Measurements from ENCODE around the gene SCEL.
A peak's percentile ranks its signal among the peaks of the same experiment; 100 is the strongest.

Gene SCEL

DNA sequence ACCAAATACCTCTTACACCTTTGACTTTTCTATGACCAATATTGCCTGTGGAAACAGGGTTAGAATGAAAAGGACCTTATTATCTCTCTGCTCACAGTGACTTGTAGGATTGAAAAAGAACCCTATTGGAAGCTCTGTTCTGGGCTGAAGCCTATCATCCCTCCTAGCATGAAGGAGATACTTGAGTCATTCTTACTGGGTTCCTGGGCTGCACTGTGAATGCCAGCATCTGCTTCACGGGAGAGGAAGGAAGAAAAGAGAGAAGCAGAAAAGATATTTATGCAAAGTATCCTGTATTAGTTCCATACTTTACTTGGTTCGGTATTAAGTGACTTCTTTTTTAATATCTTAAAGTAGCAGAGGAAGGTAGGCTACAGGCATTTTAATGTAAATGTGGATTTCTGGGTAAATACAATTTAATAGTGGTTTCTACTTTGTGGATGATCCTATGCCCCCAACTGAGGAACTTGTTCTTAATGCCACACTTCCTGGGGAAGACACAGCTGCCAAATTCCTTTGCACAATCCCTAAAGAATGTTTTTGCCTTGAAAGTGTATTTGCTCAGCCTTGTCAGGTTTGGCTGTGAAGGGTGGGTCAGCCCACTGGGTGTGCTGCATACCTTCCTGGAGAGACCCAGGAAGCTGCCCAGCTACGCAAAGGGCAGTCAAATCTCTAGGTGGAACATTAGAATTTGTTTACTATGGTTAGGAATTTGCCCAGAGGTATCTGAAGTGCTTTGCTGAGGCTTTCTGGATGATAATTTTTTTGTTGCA lies 13.7 kb upstream of the SCEL start (continued):
- TF ChIP-seq, protein P1, sequence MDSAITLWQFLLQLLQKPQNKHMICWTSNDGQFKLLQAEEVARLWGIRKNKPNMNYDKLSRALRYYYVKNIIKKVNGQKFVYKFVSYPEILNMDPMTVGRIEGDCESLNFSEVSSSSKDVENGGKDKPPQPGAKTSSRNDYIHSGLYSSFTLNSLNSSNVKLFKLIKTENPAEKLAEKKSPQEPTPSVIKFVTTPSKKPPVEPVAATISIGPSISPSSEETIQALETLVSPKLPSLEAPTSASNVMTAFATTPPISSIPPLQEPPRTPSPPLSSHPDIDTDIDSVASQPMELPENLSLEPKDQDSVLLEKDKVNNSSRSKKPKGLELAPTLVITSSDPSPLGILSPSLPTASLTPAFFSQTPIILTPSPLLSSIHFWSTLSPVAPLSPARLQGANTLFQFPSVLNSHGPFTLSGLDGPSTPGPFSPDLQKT (IDR thresholded peaks at IDR 0.05; ENCODE audit: borderline replicate concordance, low read depth, low read length), result no peak
- TF ChIP-seq, protein P2, sequence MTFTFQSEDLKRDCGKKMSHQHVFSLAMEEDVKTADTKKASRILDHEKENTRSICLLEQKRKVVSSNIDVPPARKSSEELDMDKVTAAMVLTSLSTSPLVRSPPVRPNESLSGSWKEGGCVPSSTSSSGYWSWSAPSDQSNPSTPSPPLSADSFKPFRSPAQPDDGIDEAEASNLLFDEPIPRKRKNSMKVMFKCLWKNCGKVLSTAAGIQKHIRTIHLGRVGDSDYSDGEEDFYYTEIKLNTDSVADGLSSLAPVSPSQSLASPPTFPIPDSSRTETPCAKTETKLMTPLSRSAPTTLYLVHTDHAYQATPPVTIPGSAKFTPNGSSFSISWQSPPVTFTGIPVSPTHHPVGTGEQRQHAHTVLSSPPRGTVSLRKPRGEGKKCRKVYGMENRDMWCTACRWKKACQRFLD (tag by site-specific recombination; IDR thresholded peaks at IDR 0.05), result no peak
- TF ChIP-seq ZNF629 (tag by site-specific recombination; IDR thresholded peaks at IDR 0.05) (no peak), ZNF366 (tag by site-specific recombination; conservative IDR thresholded peaks at IDR 0.05) (no peak), ZNF76 (tag by site-specific recombination; IDR thresholded peaks at IDR 0.05; ENCODE audit: borderline replicate concordance, low read depth) (no peak), ZNF146 (tag by site-specific recombination; IDR thresholded peaks at IDR 0.05) (no peak), ZNF654 (tag by site-specific recombination; IDR thresholded peaks at IDR 0.05; ENCODE audit: low read depth) (no peak)
- TF ChIP-seq, protein P3, sequence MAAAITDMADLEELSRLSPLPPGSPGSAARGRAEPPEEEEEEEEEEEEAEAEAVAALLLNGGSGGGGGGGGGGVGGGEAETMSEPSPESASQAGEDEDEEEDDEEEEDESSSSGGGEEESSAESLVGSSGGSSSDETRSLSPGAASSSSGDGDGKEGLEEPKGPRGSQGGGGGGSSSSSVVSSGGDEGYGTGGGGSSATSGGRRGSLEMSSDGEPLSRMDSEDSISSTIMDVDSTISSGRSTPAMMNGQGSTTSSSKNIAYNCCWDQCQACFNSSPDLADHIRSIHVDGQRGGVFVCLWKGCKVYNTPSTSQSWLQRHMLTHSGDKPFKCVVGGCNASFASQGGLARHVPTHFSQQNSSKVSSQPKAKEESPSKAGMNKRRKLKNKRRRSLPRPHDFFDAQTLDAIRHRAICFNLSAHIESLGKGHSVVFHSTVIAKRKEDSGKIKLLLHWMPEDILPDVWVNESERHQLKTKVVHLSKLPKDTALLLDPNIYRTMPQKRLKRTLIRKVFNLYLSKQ (tag by site-specific recombination; IDR thresholded peaks at IDR 0.05; ENCODE audit: borderline replicate concordance), result no peak
- TF ChIP-seq, protein P4, sequence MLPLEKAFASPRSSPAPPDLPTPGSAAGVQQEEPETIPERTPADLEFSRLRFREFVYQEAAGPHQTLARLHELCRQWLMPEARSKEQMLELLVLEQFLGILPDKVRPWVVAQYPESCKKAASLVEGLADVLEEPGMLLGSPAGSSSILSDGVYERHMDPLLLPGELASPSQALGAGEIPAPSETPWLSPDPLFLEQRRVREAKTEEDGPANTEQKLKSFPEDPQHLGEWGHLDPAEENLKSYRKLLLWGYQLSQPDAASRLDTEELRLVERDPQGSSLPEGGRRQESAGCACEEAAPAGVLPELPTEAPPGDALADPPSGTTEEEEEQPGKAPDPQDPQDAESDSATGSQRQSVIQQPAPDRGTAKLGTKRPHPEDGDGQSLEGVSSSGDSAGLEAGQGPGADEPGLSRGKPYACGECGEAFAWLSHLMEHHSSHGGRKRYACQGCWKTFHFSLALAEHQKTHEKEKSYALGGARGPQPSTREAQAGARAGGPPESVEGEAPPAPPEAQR (tag by site-specific recombination; IDR thresholded peaks at IDR 0.05), result no peak

DNA sequence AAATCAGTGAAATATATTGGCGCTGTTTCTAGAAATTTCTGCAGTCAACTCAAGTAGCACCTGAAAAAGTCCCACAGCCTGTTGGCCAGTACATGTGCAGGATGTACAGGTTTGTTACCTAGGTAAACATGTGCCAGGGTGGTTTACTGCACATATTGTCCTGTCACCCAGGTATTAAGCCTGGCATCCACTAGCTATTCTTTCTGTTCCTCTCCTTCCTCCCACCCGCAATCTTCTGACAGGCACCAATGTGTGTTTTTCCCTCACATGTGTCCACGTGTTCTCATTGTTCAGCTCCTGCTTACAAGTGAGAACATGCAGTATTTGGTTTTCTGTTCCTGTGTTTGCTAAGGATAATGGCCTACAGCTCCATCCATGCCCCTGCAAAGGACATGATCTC lies 13.1 kb upstream of the SCEL start:
- Histone ChIP-seq H3K4me1 (ENCODE audit: control insufficient read depth, insufficient read depth, low read length) (no peaks in the 10 kb centered on the region), H3K9me3 (ENCODE audit: control insufficient read depth, insufficient read depth, low read depth, low read length) (no peaks in the 10 kb centered on the region), H3K36me3 (ENCODE audit: control insufficient read depth in 2 of 2, insufficient read depth in 1 of 2, low read length in 2 of 2) (no peaks in the 10 kb centered on the region), H3K27ac (ENCODE audit: extremely low read depth, low read depth, low read length) (no peak overlapping the region), H3K4me3 (ENCODE audit: low read depth, low read length) (no peak overlapping the region)
- POLR2A ChIA-PET, result no interaction called here
- 0 out of 2 replicates have a peak, but pooled peaks have one; percentile 25 for TF ChIP-seq ZNF146 (tag by site-specific recombination; IDR thresholded peaks at IDR 0.05)
- no peak for TF ChIP-seq YY2 (tag by site-specific recombination; IDR thresholded peaks at IDR 0.05)
- CTCF ChIA-PET, result interaction anchor here (0.5 kb wide), 1 partner anchor 43 kb away, joined by 3 read pairs; no protein-coding TSS in a partner anchor

DNA sequence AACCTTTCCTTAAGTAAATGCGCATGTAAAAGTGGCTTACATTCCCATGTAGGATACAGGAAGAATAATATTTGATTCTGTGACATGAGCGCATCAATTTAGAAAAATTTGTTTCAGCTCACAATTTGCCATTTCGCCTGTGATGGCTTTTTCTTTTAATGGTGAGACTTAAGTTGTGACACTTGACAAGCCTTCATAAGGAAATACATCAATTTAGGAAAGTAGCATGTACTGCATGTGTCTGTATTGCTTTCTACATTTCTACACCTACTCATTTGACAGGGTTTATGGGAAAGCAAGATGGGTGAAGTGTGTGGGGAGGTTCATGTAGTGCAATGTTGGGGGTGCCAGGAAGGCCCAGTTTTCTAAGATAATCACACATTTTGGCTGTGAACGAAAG lies 12.1 kb upstream of the SCEL start:
- no peak overlapping the region for H3K27ac ChIP-seq (ENCODE audit: extremely low read depth, low read depth, low read length)
- no peak overlapping the region for H3K4me3 ChIP-seq (ENCODE audit: low read depth, low read length)
- H3K36me3 ChIP-seq (ENCODE audit: control insufficient read depth in 2 of 2, insufficient read depth in 1 of 2, low read length in 2 of 2), result no peaks in the 10 kb centered on the region
- no peaks in the 10 kb centered on the region for H3K9me3 ChIP-seq (ENCODE audit: control insufficient read depth, insufficient read depth, low read depth, low read length)
- CTCF ChIA-PET, result interaction anchor here (0.6 kb wide), 1 partner anchor 211 kb away, joined by 3 read pairs; no protein-coding TSS in a partner anchor
- POLR2A ChIA-PET, result no interaction called here
- H3K4me1 ChIP-seq (ENCODE audit: control insufficient read depth, insufficient read depth, low read length), result no peaks in the 10 kb centered on the region
- TF ChIP-seq ZNF658 (tag by site-specific recombination; IDR thresholded peaks at IDR 0.05) (no peak), ZNF561 (tag by site-specific recombination; IDR thresholded peaks at IDR 0.05; ENCODE audit: borderline replicate concordance) (no peak), KLF8 (tag by site-specific recombination; IDR thresholded peaks at IDR 0.05) (no peak), ZNF548 (tag by site-specific recombination; IDR thresholded peaks at IDR 0.05) (no peak), GLIS1 (tag by site-specific recombination; IDR thresholded peaks at IDR 0.05) (no peak), ZNF133 (tag by site-specific recombination; IDR thresholded peaks at IDR 0.05) (no peak), ZNF274 (IDR thresholded peaks at IDR 0.05; ENCODE audit: low read length) (no peak), ZNF274 (tag by site-specific recombination; IDR thresholded peaks at IDR 0.05; ENCODE audit: borderline replicate concordance) (no peak), ZNF416 (tag by site-specific recombination; IDR thresholded peaks at IDR 0.05) (no peak), ZNF23 (tag by site-specific recombination; IDR thresholded peaks at IDR 0.05; ENCODE audit: borderline replicate concordance) (no peak)
- TF ChIP-seq, protein P5, sequence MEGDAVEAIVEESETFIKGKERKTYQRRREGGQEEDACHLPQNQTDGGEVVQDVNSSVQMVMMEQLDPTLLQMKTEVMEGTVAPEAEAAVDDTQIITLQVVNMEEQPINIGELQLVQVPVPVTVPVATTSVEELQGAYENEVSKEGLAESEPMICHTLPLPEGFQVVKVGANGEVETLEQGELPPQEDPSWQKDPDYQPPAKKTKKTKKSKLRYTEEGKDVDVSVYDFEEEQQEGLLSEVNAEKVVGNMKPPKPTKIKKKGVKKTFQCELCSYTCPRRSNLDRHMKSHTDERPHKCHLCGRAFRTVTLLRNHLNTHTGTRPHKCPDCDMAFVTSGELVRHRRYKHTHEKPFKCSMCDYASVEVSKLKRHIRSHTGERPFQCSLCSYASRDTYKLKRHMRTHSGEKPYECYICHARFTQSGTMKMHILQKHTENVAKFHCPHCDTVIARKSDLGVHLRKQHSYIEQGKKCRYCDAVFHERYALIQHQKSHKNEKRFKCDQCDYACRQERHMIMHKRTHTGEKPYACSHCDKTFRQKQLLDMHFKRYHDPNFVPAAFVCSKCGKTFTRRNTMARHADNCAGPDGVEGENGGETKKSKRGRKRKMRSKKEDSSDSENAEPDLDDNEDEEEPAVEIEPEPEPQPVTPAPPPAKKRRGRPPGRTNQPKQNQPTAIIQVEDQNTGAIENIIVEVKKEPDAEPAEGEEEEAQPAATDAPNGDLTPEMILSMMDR (tag by site-specific recombination; IDR thresholded peaks at IDR 0.05), result no peak
- TF ChIP-seq, protein P6, sequence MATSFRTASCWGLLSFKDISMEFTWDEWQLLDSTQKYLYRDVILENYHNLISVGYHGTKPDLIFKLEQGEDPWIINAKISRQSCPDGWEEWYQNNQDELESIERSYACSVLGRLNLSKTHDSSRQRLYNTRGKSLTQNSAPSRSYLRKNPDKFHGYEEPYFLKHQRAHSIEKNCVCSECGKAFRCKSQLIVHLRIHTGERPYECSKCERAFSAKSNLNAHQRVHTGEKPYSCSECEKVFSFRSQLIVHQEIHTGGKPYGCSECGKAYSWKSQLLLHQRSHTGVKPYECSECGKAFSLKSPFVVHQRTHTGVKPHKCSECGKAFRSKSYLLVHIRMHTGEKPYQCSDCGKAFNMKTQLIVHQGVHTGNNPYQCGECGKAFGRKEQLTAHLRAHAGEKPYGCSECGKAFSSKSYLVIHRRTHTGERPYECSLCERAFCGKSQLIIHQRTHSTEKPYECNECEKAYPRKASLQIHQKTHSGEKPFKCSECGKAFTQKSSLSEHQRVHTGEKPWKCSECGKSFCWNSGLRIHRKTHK (tag by site-specific recombination; IDR thresholded peaks at IDR 0.05), result no peak
- TF ChIP-seq, protein P7, sequence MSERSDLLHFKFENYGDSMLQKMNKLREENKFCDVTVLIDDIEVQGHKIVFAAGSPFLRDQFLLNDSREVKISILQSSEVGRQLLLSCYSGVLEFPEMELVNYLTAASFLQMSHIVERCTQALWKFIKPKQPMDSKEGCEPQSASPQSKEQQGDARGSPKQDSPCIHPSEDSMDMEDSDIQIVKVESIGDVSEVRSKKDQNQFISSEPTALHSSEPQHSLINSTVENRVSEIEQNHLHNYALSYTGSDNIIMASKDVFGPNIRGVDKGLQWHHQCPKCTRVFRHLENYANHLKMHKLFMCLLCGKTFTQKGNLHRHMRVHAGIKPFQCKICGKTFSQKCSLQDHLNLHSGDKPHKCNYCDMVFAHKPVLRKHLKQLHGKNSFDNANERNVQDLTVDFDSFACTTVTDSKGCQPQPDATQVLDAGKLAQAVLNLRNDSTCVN (tag by site-specific recombination; optimal IDR thresholded peaks at IDR 0.05), result no peak
